DOHH2 (cell line): ENCODE data around the gene WBP2.
A peak's percentile ranks its signal among the peaks of the same experiment; 100 is the strongest.

Experiments used
- H3F3A ChIP-seq: fragments of 200-600 bp; sonication (generic), shearing (Covaris generic); 2 replicates; pipeline ENCODE4 v1.6.0; 2016; ENCODE audit warnings: antibody characterized with exemption, mild to moderate bottlenecking; ENCODE audit not compliant: control insufficient read depth, insufficient read depth
- H3K27ac ChIP-seq: fragments of 200-600 bp; sonication (generic); 2 replicates; pipeline ENCODE4 v1.5.1; 2014; ENCODE audit warnings: low read depth, mild to moderate bottlenecking, low read length, moderate library complexity
- H3K27me3 ChIP-seq: fragments of 200-600 bp; sonication (generic); 2 replicates; pipeline ENCODE4 v1.6.1; 2014; ENCODE audit warnings: mild to moderate bottlenecking, low read length, mixed read lengths; ENCODE audit not compliant: control insufficient read depth
- H3K36me3 ChIP-seq: fragments of 200-600 bp; sonication (generic); 2 replicates; pipeline ENCODE4 v1.6.1; 2014; ENCODE audit warnings: mild to moderate bottlenecking, low read length, moderate library complexity, mixed read lengths; ENCODE audit not compliant: control insufficient read depth
- H3K4me1 ChIP-seq: fragments of 200-600 bp; sonication (generic); 2 replicates; pipeline ENCODE4 v1.6.1; 2014; ENCODE audit warnings: mild to moderate bottlenecking, low read length, mixed read lengths; ENCODE audit not compliant: control insufficient read depth
- H3K4me2 ChIP-seq: fragments of 200-600 bp; sonication (generic); 2 replicates; pipeline ENCODE4 v1.6.0; 2014; ENCODE audit warnings: mild to moderate bottlenecking, low read length, moderate library complexity
- H3K4me3 ChIP-seq: fragments of 200-600 bp; sonication (generic); 2 replicates; pipeline ENCODE4 v1.5.1; 2014; ENCODE audit warnings: mild to moderate bottlenecking, low read length, mixed read lengths
- H3K79me2 ChIP-seq: fragments of 200-600 bp; sonication (generic); 2 replicates; pipeline ENCODE4 v1.6.1; 2014; ENCODE audit warnings: mild to moderate bottlenecking, low read length, mixed read lengths; ENCODE audit not compliant: control insufficient read depth
- H3K9me2 ChIP-seq: fragments of 200-600 bp; sonication (generic); replicated peaks from 2 replicates; pipeline ENCODE4 v1.6.1; 2014; ENCODE audit warnings: mild to moderate bottlenecking, low read length, mixed read lengths; ENCODE audit not compliant: control insufficient read depth
- H3K9me3 ChIP-seq: fragments of 200-600 bp; sonication (generic); 2 replicates; pipeline ENCODE4 v1.6.1; 2014; ENCODE audit warnings: antibody characterized with exemption, low read length, mixed read lengths; ENCODE audit not compliant: control insufficient read depth, insufficient read depth
- H4K20me1 ChIP-seq: fragments of 200-600 bp; sonication (generic); 2 replicates; pipeline ENCODE4 v1.6.0; 2014; ENCODE audit warnings: low read depth, mild to moderate bottlenecking, antibody characterized with exemption, low read length, moderate library complexity; ENCODE audit not compliant: control insufficient read depth, insufficient read depth
- EZH2phosphoT487 ChIP-seq: fragments of 200-600 bp; sonication (generic); IDR thresholded peaks from 2 replicates; pipeline ENCODE4 v1.6.1; 2017; ENCODE audit warnings: borderline replicate concordance, mild to moderate bottlenecking, antibody characterized with exemption, low read length, moderate library complexity, mixed read lengths
- TF ChIP-seq, protein P1 (sequence below): fragments of 200-600 bp; sonication (generic); IDR thresholded peaks from one replicate; pipeline ENCODE4 v1.5.1; 2014; ENCODE audit warnings: antibody characterized with exemption, mild to moderate bottlenecking, low read depth, low read length; ENCODE audit not compliant: poor library complexity, severe bottlenecking

WBP2 gene

DNA sequence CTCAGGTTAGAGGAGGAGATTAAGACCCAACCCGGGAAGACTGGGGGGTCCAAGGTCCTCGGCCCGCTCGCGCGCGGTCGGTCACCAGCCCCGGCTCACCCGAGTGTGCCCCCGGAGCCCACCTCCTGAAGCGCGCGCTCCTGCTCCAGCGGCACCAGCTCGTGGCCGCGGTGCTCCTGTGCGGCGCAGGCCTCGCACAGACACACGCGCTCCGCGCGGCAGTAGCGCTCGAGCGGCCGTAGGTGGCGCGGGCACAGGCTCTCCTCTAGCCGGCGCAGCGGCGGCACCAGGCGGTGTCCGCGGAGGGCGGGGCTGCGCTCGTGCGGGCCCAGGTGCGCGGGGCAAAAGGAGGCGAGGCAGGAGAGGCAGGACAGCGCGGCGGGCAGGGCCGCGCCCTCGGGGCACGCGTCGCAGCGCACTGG lies 22.6 kb upstream of the WBP2 start:
- Histone ChIP-seq H3K9me3 (no peaks in the 10 kb centered on the region), H3K27ac (peak overlapping the region; percentile 80), H3F3A (0 out of 2 replicates have a peak, but pooled peaks cover 6% of the 10 kb centered on the region), H3K4me1 (peaks cover 40% of the 10 kb centered on the region), H4K20me1 (no peaks in the 10 kb centered on the region), H3K9me2 (no peaks in the 10 kb centered on the region), H3K4me2 (peak overlapping the region; percentile 98), H3K79me2 (peaks cover 15% of the 10 kb centered on the region), H3K27me3 (peaks cover 11% of the 10 kb centered on the region), H3K36me3 (peaks cover 10% of the 10 kb centered on the region), H3K4me3 (peak overlapping the region; percentile 75)
- TF ChIP-seq, protein P1, sequence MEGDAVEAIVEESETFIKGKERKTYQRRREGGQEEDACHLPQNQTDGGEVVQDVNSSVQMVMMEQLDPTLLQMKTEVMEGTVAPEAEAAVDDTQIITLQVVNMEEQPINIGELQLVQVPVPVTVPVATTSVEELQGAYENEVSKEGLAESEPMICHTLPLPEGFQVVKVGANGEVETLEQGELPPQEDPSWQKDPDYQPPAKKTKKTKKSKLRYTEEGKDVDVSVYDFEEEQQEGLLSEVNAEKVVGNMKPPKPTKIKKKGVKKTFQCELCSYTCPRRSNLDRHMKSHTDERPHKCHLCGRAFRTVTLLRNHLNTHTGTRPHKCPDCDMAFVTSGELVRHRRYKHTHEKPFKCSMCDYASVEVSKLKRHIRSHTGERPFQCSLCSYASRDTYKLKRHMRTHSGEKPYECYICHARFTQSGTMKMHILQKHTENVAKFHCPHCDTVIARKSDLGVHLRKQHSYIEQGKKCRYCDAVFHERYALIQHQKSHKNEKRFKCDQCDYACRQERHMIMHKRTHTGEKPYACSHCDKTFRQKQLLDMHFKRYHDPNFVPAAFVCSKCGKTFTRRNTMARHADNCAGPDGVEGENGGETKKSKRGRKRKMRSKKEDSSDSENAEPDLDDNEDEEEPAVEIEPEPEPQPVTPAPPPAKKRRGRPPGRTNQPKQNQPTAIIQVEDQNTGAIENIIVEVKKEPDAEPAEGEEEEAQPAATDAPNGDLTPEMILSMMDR: peak; percentile 41
- no peak for TF ChIP-seq EZH2phosphoT487

DNA sequence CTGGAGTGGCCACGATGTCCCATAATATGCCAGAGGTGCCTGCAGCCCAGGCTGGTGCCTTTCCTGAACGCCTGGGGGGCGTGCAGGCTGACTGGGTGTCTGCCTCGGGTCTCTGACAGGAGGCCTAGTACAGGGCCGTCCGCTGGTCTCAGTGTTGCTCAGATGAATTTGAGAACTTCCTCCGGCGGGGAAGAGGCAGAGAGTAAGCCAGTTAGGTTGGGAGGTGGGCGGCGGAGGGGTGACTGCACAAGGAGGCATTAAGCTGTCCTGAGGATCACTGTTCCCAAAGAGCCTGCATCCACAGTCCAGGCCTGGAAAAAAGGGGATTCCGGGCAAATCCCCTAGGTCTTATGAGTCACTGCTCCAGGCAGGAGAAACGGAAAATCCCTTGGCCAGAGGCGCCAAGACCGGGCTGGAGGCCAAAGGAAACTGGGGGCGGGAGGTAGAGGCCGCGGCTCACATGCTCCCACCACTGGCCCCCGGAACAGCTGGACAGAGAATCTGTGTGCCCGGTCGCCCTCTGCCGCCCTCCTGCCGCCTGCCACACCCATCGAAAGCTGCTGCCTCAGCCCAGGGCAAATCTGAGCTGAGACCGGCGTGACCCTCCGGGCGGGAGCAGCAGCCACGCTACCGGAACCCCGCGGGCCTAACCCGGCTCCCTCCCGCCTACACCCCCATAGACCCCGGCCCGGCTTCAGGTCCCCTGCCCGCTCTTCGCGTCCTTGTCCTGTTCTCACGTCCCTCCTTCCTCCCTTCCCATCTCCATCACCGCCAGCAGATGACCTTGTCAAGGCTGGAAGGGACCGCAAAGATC lies 22.0 kb upstream of the WBP2 start:
- H3K27ac ChIP-seq: peak overlapping the region; percentile 80
- no peaks in the 10 kb centered on the region for H3K9me3 ChIP-seq
- 0 out of 2 replicates have a peak, but pooled peaks cover 6% of the 10 kb centered on the region for H3F3A ChIP-seq
- H3K4me1 ChIP-seq: peaks cover 40% of the 10 kb centered on the region
- H4K20me1 ChIP-seq: no peaks in the 10 kb centered on the region
- peak overlapping the region; percentile 98 for H3K4me2 ChIP-seq
- no peaks in the 10 kb centered on the region for H3K9me2 ChIP-seq
- TF ChIP-seq EZH2phosphoT487: no peak
- TF ChIP-seq, protein P1: no peak
- peaks cover 15% of the 10 kb centered on the region for H3K79me2 ChIP-seq
- peaks cover 10% of the 10 kb centered on the region for H3K36me3 ChIP-seq
- peak overlapping the region; percentile 75 for H3K4me3 ChIP-seq
- peaks cover 11% of the 10 kb centered on the region for H3K27me3 ChIP-seq

DNA sequence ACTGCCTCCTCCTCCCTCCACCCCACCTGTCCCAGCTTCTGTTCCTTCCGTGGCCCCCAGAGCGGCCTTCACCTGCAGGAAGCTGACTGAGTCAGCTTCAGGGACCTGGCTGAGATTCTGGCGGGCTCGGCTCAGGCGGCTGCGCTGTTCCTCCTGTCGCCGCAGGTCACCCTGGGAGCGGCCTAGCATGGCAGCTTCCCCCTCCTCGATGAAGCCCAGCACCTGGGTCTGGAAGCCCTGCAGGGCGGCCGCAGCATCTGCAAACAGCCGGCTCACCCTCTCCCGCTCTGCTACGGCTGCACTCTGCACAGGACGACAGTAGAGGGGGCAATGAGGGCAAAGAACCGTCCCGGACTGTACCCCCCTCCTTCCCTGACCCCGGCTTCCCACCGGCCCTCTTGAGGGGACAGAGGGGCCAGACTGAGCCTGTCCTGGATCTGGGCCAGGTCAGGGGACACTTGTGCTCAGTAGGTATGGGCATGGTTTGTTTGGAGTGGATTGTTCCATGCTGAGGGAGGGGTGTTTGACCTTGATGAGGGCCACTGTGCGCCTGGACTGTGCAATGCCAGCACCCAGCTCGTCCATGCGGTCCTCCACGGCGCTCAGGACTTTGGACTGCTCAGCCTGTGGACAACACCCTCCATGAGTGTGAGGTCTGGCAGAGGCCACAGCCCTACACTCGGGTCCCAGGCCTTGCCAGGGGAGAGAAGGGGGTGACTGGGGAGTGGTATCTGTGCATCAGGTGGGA lies 21.2 kb upstream of the WBP2 start:
- peaks cover 40% of the 10 kb centered on the region for H3K4me1 ChIP-seq
- H3K4me3 ChIP-seq: peak overlapping the region; percentile 75
- peaks cover 9% of the 10 kb centered on the region for H3K27me3 ChIP-seq
- TF ChIP-seq, protein P1: peak; percentile 74
- no peak for TF ChIP-seq EZH2phosphoT487
- H3K4me2 ChIP-seq: peak overlapping the region; percentile 98
- 0 out of 2 replicates have a peak, but pooled peaks cover 6% of the 10 kb centered on the region for H3F3A ChIP-seq
- no peaks in the 10 kb centered on the region for H3K9me2 ChIP-seq
- no peaks in the 10 kb centered on the region for H3K9me3 ChIP-seq
- peaks cover 10% of the 10 kb centered on the region for H3K36me3 ChIP-seq
- H3K27ac ChIP-seq: peak overlapping the region; percentile 80
- H3K79me2 ChIP-seq: peaks cover 15% of the 10 kb centered on the region
- H4K20me1 ChIP-seq: no peaks in the 10 kb centered on the region
